HL-60 (cell line): ENCODE measurements around the gene TRIP10.

Experiments
- CTCF ChIP-seq: IDR thresholded peaks from one replicate; pipeline ENCODE4 v1.5.1; 2011; ENCODE audit warnings: low read length, control low read depth, inconsistent platforms; ENCODE audit not compliant: insufficient read depth
- GABPA ChIP-seq: IDR thresholded peaks from 2 replicates; pipeline ENCODE4 v1.6.1; 2012; ENCODE audit warnings: low read depth
- POLR2AphosphoS5 ChIP-seq: IDR thresholded peaks from 2 replicates; pipeline ENCODE4 v1.6.1; 2012; ENCODE audit warnings: low read depth
- REST ChIP-seq: IDR thresholded peaks from 2 replicates; pipeline ENCODE4 v1.6.1; 2012; ENCODE audit warnings: low read depth; ENCODE audit not compliant: insufficient replicate concordance
- SPI1 ChIP-seq: IDR thresholded peaks from 2 replicates; pipeline ENCODE4 v1.6.1; 2012; ENCODE audit warnings: low read depth, mild to moderate bottlenecking, borderline replicate concordance

- TF ChIP-seq CTCF (no peak), REST (no peak), POLR2AphosphoS5 (no peak), GABPA (no peak), SPI1 (no peak)
Measured at GRCh38 chr19:6743714-6744380, 4.4 kb downstream of the TRIP10 start.
